Measurements from ENCODE around the gene TTYH3. TPM values are rescaled to one million over a fixed set of nuclear protein-coding genes. Genes with fewer than 3 reads are reported as not detected.
A peak's percentile ranks its signal among the peaks of the same experiment; 100 is the strongest.

The TTYH3 gene
- total RNA-seq, 1 experiment from 2014 or later, result 122 TPM

DNA sequence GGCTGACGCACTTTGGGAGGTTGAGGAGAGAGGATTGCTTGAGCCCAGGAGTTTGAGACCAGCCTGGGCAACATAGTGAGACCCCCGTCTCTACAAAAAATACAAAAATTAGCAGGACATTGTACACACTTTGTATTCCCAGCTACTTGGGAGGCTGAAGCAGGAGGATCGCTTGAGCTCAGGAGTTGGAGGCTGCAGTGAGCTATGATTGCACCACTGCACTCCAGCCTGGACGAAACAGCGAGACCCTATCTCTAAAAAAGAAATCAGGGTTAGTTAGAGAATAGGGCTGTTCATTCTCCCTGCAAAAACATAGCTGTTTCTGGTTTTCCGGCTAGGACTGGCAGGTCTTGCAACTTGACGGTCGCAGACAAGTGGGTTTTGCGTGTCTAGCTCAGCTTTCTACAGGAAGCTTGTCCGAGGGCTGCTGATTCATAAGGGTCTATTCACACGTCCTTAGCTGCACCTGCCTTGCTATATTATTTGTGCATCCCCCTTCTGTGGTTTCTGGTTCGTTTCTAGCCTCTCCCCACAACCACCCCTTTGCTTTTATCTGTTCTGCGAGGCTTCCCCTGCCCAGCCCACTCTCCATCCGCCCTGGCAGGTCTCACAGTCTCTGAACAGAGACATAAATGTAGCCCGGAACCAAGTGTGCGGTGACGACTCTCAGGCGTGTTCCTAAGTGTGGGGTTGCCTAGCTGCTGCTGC, 66.9 kb downstream of the TTYH3 start:
- Histone ChIP-seq H3K27me3 (ENCODE audit: insufficient read depth, low read length) (no peaks in the 10 kb centered on the region), H3K9me3 (ENCODE audit: control insufficient read depth, low read depth, low read length) (no peaks in the 10 kb centered on the region), H3K56ac (ENCODE audit: insufficient read length, low read depth, low read length) (no peak overlapping the region), H3K14ac (ENCODE audit: insufficient read depth, low read length) (no peak overlapping the region), H3K4me2 (ENCODE audit: insufficient read depth, insufficient read length, low read length) (no peak overlapping the region), H3T11ph (ENCODE audit: low read length) (no peak overlapping the region), H3K23me2 (ENCODE audit: insufficient read length, low read depth, low read length, poor library complexity, severe bottlenecking) (no peaks in the 10 kb centered on the region), H3K27ac (ENCODE audit: insufficient read length, low read depth, low read length) (no peak overlapping the region), H3K79me2 (ENCODE audit: insufficient read depth, low read length) (no peaks in the 10 kb centered on the region), H4K8ac (replicated peaks; ENCODE audit: insufficient read length, low read depth, low read length) (no peak overlapping the region), H4K5ac (ENCODE audit: insufficient read length, low read depth, low read length) (no peak overlapping the region), H2BK15ac (ENCODE audit: low read depth, low read length) (no peak overlapping the region), H3K4me1 (ENCODE audit: insufficient read depth, low read length) (no peaks in the 10 kb centered on the region), H2BK120ac (ENCODE audit: low read depth, low read length, poor library complexity, severe bottlenecking) (no peak overlapping the region), H3K18ac (ENCODE audit: insufficient read length, low read depth, low read length) (no peak overlapping the region), H2BK5ac (ENCODE audit: insufficient read length, low read length) (no peak overlapping the region), H3K9ac (ENCODE audit: extremely low read depth, insufficient read length, low read length) (no peak overlapping the region), H2AK5ac (ENCODE audit: insufficient read length, low read length) (no peak overlapping the region), H3K4ac (ENCODE audit: low read depth, low read length) (no peak overlapping the region), H2BK20ac (ENCODE audit: low read depth, low read length, poor library complexity, severe bottlenecking) (no peak overlapping the region), H4K91ac (ENCODE audit: insufficient read length, low read depth, low read length) (no peak overlapping the region), H4K20me1 (ENCODE audit: control insufficient read depth, insufficient read depth, insufficient read length) (no peaks in the 10 kb centered on the region), H3K79me1 (ENCODE audit: insufficient read depth, low read depth, low read length, poor library complexity, severe bottlenecking) (no peaks in the 10 kb centered on the region), H2BK12ac (ENCODE audit: insufficient read length, low read depth, low read length) (no peak overlapping the region), H3K23ac (ENCODE audit: insufficient read length, low read depth, low read length) (no peak overlapping the region), H2AFZ (ENCODE audit: low read length) (no peak overlapping the region)
- TF ChIP-seq, protein P1, sequence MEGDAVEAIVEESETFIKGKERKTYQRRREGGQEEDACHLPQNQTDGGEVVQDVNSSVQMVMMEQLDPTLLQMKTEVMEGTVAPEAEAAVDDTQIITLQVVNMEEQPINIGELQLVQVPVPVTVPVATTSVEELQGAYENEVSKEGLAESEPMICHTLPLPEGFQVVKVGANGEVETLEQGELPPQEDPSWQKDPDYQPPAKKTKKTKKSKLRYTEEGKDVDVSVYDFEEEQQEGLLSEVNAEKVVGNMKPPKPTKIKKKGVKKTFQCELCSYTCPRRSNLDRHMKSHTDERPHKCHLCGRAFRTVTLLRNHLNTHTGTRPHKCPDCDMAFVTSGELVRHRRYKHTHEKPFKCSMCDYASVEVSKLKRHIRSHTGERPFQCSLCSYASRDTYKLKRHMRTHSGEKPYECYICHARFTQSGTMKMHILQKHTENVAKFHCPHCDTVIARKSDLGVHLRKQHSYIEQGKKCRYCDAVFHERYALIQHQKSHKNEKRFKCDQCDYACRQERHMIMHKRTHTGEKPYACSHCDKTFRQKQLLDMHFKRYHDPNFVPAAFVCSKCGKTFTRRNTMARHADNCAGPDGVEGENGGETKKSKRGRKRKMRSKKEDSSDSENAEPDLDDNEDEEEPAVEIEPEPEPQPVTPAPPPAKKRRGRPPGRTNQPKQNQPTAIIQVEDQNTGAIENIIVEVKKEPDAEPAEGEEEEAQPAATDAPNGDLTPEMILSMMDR (conservative IDR thresholded peaks at IDR 0.05), result no peak
- peaks cover 4 to 5% of the 10 kb centered on the region in 2 experiments for H3K4me1 Mint-ChIP-seq
- no CpG with 5 or more reads among the region's 18 CpGs for WGBS (ENCODE audit: extremely low coverage, insufficient read length, low lambda C conversion rate)
- H3K27me3 Mint-ChIP-seq (ENCODE audit: low read depth), result peaks cover 2% of the 10 kb centered on the region
- H3K27ac Mint-ChIP-seq, result peak overlapping the region in 1 of 3 experiments; percentile 44; a peak in 1 of 7 replicates
- H3K9me3 Mint-ChIP-seq, result no peaks in the 10 kb centered on the region
- H3K36me3 Mint-ChIP-seq (ENCODE audit: insufficient read depth in 1 of 3, low read depth in 3 of 3), result peaks cover 0 to 1% (median 0%) of the 10 kb centered on the region in 3 experiments; a peak in 2 of 7 replicates
- H3K4me3 Mint-ChIP-seq, result no peak overlapping the region
- no peak for DNase-seq
